ENCODE data around the gene PSTK. TPM values are rescaled to one million over a fixed set of nuclear protein-coding genes. Genes with fewer than 3 reads are reported as not detected.

Gene PSTK
- total RNA-seq, 4 donors from 2014 or later: 1.2 to 3.6 (median 3.5) TPM; not detected in 1

DNA sequence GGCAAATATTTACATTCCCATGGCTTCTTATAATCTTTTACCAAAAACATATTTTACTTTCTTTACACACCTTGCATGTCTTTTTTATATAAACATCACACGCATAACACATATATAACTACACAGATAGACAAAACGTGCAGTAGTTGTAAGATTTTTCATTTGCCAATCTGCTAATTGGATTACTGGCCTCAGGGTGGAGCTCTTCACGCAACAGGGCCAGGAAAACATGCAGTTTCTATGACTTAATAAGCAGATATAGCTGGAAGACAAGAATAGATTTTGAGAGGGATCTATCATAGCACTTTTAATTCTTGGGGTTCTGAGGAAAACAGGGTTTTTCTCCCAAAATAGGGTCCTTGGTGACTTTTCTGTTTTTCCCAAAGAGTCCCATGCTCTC, 41.3 kb downstream of the PSTK start:
- Histone ChIP-seq H3K27ac (no peak overlapping the region), H3K4me1 (no peaks in the 10 kb centered on the region), H3K9me3 (no peaks in the 10 kb centered on the region), H3K36me3 (no peaks in the 10 kb centered on the region), H3K4me3 (no peak overlapping the region), H3K27me3 (no peaks in the 10 kb centered on the region)
- TF ChIP-seq POLR2A (IDR thresholded peaks at IDR 0.05): no peak
- peak in 4 of 6 experiments; percentile 11 to 28 (median 12) for TF ChIP-seq CTCF (IDR thresholded peaks at IDR 0.05)
- no peak for DNase-seq

GRCh38 chr10:123024540-123024939, 44.3 kb downstream of the PSTK start:
- H3K27ac ChIP-seq: no peak overlapping the region
- DNase-seq: no peak
- TF ChIP-seq CTCF (IDR thresholded peaks at IDR 0.05) (no peak), POLR2A (IDR thresholded peaks at IDR 0.05) (no peak)
- H3K4me3 ChIP-seq: no peak overlapping the region
- no peaks in the 10 kb centered on the region for H3K27me3 ChIP-seq
- H3K9me3 ChIP-seq: no peaks in the 10 kb centered on the region
- no peaks in the 10 kb centered on the region for H3K36me3 ChIP-seq
- H3K4me1 ChIP-seq: no peaks in the 10 kb centered on the region

DNA sequence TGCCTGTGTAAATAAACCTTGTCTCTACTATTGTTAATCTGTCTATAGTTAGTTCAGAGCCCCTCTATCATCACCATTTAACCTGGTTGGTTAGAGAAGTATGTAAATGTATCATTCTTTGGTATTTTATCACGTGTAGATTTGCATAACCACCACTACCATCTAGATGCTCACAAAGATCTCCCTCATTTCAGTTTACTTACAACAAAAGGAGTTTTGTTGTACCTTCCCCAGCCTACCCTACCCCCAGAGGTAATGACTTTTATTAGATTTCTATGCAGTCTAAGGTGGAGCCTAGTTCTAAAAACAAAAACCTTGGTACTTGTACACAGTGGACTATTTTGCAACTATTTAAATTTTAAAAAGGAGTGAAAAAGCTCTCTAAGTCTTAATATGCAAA, 46.1 kb downstream of the PSTK start:
- Histone ChIP-seq H3K4me3 (no peak overlapping the region), H3K27me3 (no peaks in the 10 kb centered on the region), H3K36me3 (no peaks in the 10 kb centered on the region), H3K4me1 (no peaks in the 10 kb centered on the region), H3K27ac (no peak overlapping the region), H3K9me3 (no peaks in the 10 kb centered on the region)
- no peak for TF ChIP-seq CTCF (IDR thresholded peaks at IDR 0.05)
- TF ChIP-seq POLR2A (IDR thresholded peaks at IDR 0.05): no peak
- DNase-seq: no peak

GRCh38 chr10:123027861-123028260, 47.7 kb downstream of the PSTK start:
- no peak overlapping the region for H3K27ac ChIP-seq
- TF ChIP-seq POLR2A (IDR thresholded peaks at IDR 0.05) (no peak), CTCF (IDR thresholded peaks at IDR 0.05) (no peak)
- no peaks in the 10 kb centered on the region for H3K36me3 ChIP-seq

DNA sequence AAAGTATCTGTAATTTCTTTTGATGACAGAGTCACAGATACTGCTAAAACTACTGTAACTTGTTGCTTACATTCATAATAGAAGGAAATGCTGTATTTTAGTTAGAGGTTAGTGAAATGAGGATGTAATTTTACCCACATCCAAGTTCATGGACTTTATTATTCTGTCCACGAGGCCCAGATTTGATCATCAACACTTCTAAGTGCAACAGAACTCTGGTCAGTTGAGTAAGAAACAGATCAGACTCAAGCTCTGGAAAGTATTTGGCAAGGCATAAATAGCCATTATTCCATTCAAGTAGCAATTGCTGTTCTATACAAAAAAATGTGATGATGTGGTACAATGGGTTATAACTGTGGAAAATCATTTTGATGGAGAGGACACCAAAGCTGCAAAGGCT, 50.9 kb downstream of the PSTK start:
- no peak for DNase-seq
- no peak overlapping the region for H3K4me3 ChIP-seq
- no peaks in the 10 kb centered on the region for H3K9me3 ChIP-seq
- H3K4me1 ChIP-seq: no peaks in the 10 kb centered on the region
- no peak for TF ChIP-seq CTCF (IDR thresholded peaks at IDR 0.05)
- TF ChIP-seq POLR2A (IDR thresholded peaks at IDR 0.05): no peak
- no peaks in the 10 kb centered on the region for H3K27me3 ChIP-seq
- peaks cover 0 to 3% (median 0%) of the 10 kb centered on the region in 3 donors for H3K36me3 ChIP-seq
- no peak overlapping the region for H3K27ac ChIP-seq

More at GRCh38 chr10:123027861-123028260, 47.7 kb downstream of the PSTK start:
- Histone ChIP-seq H3K4me3 (no peak overlapping the region), H3K9me3 (no peaks in the 10 kb centered on the region), H3K27me3 (no peaks in the 10 kb centered on the region), H3K4me1 (no peaks in the 10 kb centered on the region)
- DNase-seq: no peak

GRCh38 chr10:123034332-123034731, 54.1 kb downstream of the PSTK start:
- no peaks in the 10 kb centered on the region for H3K9me3 ChIP-seq
- no peak overlapping the region for H3K27ac ChIP-seq
- H3K4me3 ChIP-seq: no peak overlapping the region
- DNase-seq: no peak
- H3K36me3 ChIP-seq: peaks cover 0 to 7% (median 0%) of the 10 kb centered on the region in 3 donors
- no peaks in the 10 kb centered on the region for H3K27me3 ChIP-seq
- no peak for TF ChIP-seq POLR2A (IDR thresholded peaks at IDR 0.05)
- TF ChIP-seq CTCF (IDR thresholded peaks at IDR 0.05): no peak
- no peaks in the 10 kb centered on the region for H3K4me1 ChIP-seq
